ENCODE measurements around the gene PLXNA1. TPM values are rescaled to one million over a fixed set of nuclear protein-coding genes. Genes with fewer than 3 reads are reported as not detected.
A peak's percentile ranks its signal among the peaks of the same experiment; 100 is the strongest.

Gene PLXNA1
- total and polyA plus RNA-seq, 2 of the 8 experiments (the other 6 are each of a cell fraction or from before 2014, with no cell fraction given): 47.5 to 54.9 TPM

GRCh38 chr3:126939338-126939718, 43.6 kb upstream of the PLXNA1 start:
- Histone ChIP-seq H3K9ac (replicated peaks in 1 of 4; ENCODE audit: extremely low read depth in 1 of 4, low read depth in 3 of 4, low read length in 3 of 4) (no peak overlapping the region; a peak in 1 of 7 replicates), H3K79me2 (ENCODE audit: control insufficient read depth in 1 of 2, insufficient read depth in 2 of 2, low read length in 2 of 2) (no peaks in the 10 kb centered on the region), H2AK5ac (ENCODE audit: low read depth, low read length) (no peak overlapping the region), H3K4me1 (replicated peaks in 1 of 4; ENCODE audit: control insufficient read depth in 3 of 4, insufficient read depth in 4 of 4, low read length in 3 of 4) (no peaks in the 10 kb centered on the region), H4K8ac (ENCODE audit: extremely low read depth, insufficient read depth, low read length) (no peak overlapping the region), H3K9me3 (ENCODE audit: insufficient read depth in 2 of 2, low read depth in 1 of 2, low read length in 1 of 2) (no peaks in the 10 kb centered on the region), H3K4me3 (ENCODE audit: extremely low read depth in 1 of 4, insufficient read depth in 2 of 4, low read depth in 3 of 4, low read length in 4 of 4) (no peak overlapping the region), H4K20me1 (replicated peaks in 1 of 2; ENCODE audit: control insufficient read depth in 1 of 2, insufficient read depth in 2 of 2, low read length in 2 of 2) (peaks cover 0 to 2% of the 10 kb centered on the region in 2 experiments), H3K27ac (ENCODE audit: low read depth, low read length) (no peak overlapping the region), H3K23me2 (ENCODE audit: low read depth, low read length) (no peaks in the 10 kb centered on the region), H3K4ac (replicated peaks; ENCODE audit: insufficient read length, low read depth, low read length) (no peak overlapping the region), H3K79me1 (ENCODE audit: low read depth, low read length) (peaks cover 4% of the 10 kb centered on the region; the same call in 1 of the 2 replicates), H3K23ac (ENCODE audit: insufficient read length) (no peak overlapping the region), H3K56ac (replicated peaks; ENCODE audit: insufficient read length, low read depth, low read length) (no peak overlapping the region), H3K4me2 (ENCODE audit: insufficient read depth in 1 of 2, low read depth in 2 of 2, low read length in 2 of 2) (no peak overlapping the region), H2BK12ac (ENCODE audit: low read depth, low read length) (no peak overlapping the region), H3K27me3 (replicated peaks in 1 of 4; ENCODE audit: control insufficient read depth in 3 of 4, extremely low read depth in 1 of 4, insufficient read depth in 3 of 4, low read length in 3 of 4) (no peaks in the 10 kb centered on the region), H4K91ac (replicated peaks; ENCODE audit: insufficient read length, low read length) (no peak overlapping the region), H2BK20ac (ENCODE audit: low read length) (no peak overlapping the region), H3K14ac (ENCODE audit: insufficient read length) (no peak overlapping the region), H3K36me3 (ENCODE audit: control insufficient read depth in 2 of 4, insufficient read depth in 4 of 4, low read length in 3 of 4) (no peaks in the 10 kb centered on the region), H2AFZ (ENCODE audit: low read length) (no peak overlapping the region), H2BK5ac (ENCODE audit: low read depth, low read length) (no peak overlapping the region), H4K5ac (ENCODE audit: insufficient read length, low read depth, low read length) (no peak overlapping the region), H2BK120ac (replicated peaks; ENCODE audit: low read depth, low read length) (no peak overlapping the region), H2BK15ac (ENCODE audit: low read length) (no peak overlapping the region), H3K18ac (ENCODE audit: extremely low read depth, low read length) (no peak overlapping the region)
- TF ChIP-seq GABPA (IDR thresholded peaks at IDR 0.05; ENCODE audit: borderline replicate concordance, insufficient read depth, low read length) (no peak), SRF (IDR thresholded peaks at IDR 0.05; ENCODE audit: low read depth, low read length) (no peak), CTBP2 (IDR thresholded peaks at IDR 0.05; ENCODE audit: borderline replicate concordance, insufficient read depth, insufficient read length, low read length) (no peak), POLR2A (IDR thresholded peaks at IDR 0.05; ENCODE audit: control extremely low read depth in 1 of 2, low read depth in 2 of 2, low read length in 2 of 2) (no peak), CTCF (IDR thresholded peaks at IDR 0.05; ENCODE audit: control extremely low read depth in 1 of 3, insufficient read depth in 1 of 3, low read depth in 1 of 3, low read length in 3 of 3) (peak; percentile 26 to 50 (median 49)), CBX5 (IDR thresholded peaks at IDR 0.05; ENCODE audit: low read depth, low read length) (no peak), RAD21 (IDR thresholded peaks at IDR 0.05 in 1 of 2, conservative IDR thresholded peaks at IDR 0.05 in 1 of 2; ENCODE audit: low read depth in 2 of 2, low read length in 2 of 2) (peak in 1 of 2 experiments; percentile 43; a peak in 2 of 4 replicates)
- FAIRE-seq: no peak
- WGBS, 2 experiments (ENCODE audit: extremely low coverage in 1 of 2, insufficient coverage in 1 of 2, insufficient read length in 1 of 2, insufficient replicate concordance in 2 of 2, low coverage in 1 of 2, low lambda C conversion rate in 2 of 2, missing lambda C conversion rate in 1 of 2): 79% methylated on average over 4 of the region's 4 CpGs; no CpG with 5 or more reads in 1 of the 2 experiments
- ChIA-PET POLR2A (ENCODE audit: partially characterized antibody) (no interaction called here), CTCF (ENCODE audit: partially characterized antibody) (interaction anchor here (0.6 to 4.6 kb wide), 13 partner anchors 7 to 259 kb away, joined by 3 to 24 read pairs (median 3); no protein-coding TSS in a partner anchor)
- DNase-seq (ENCODE audit: low read depth in 1 of 2, low spot score in 2 of 2): no peak

All from H1 (cell line).